ENCODE results near the gene PFDN6. TPM values are rescaled to one million over a fixed set of nuclear protein-coding genes. Genes with fewer than 3 reads are reported as not detected.

PFDN6 gene
- polyA plus RNA-seq, 3 donors: 26.0 to 36.2 (median 28.4) TPM

GRCh38 chr6:33271468-33272274, 17.7 kb upstream of the PFDN6 start, which contains the start of the genes RPS18 and VPS52:
TSS of gene RPS18 (plus strand) at chr6:33272075. CDS start at chr6:33272120, 45 bp downstream.
TSS of gene VPS52 (minus strand) at chr6:33271876. CDS start at chr6:33271675, 201 bp downstream.
- WGBS (ENCODE audit: insufficient coverage): under 1% methylated on average over 42 of the region's 48 CpGs
- H3K4me1 Mint-ChIP-seq: peaks cover 58% of the 10 kb centered on the region
- Histone ChIP-seq H4K20me1 (ENCODE audit: insufficient read depth, low read length) (peaks cover 34% of the 10 kb centered on the region), H3K4me1 (ENCODE audit: control insufficient read depth in 1 of 2, insufficient read depth in 2 of 2, low read length in 2 of 2) (peaks cover 53 to 60% of the 10 kb centered on the region in 2 donors), H3K9me3 (replicated peaks in 1 of 2; ENCODE audit: control insufficient read depth in 1 of 2, insufficient read depth in 1 of 2, low read length in 2 of 2) (no peaks in the 10 kb centered on the region), H3K79me2 (ENCODE audit: insufficient read depth, low read length) (peaks cover 63% of the 10 kb centered on the region), H2AFZ (ENCODE audit: insufficient read depth, low read depth, low read length, poor library complexity, severe bottlenecking) (peak within 1 kb of the TSS; percentile 90), H3K36me3 (replicated peaks in 1 of 2; ENCODE audit: control insufficient read depth in 1 of 2, insufficient read depth in 2 of 2, low read length in 2 of 2) (peaks cover 54 to 73% of the 10 kb centered on the region in 2 donors), H3K4me3 (replicated peaks in 1 of 3; ENCODE audit: low read depth in 2 of 3, low read length in 3 of 3) (peak within 1 kb of the TSS; percentile 83 to 95 (median 91)), H3K27ac (ENCODE audit: low read depth in 1 of 2, low read length in 2 of 2) (peak within 1 kb of the TSS; percentile 93 to 99), H3K9ac (ENCODE audit: insufficient read depth, low read length, poor library complexity, severe bottlenecking) (peak within 1 kb of the TSS; percentile 89), H3K27me3 (ENCODE audit: control insufficient read depth in 2 of 2, insufficient read depth in 2 of 2, low read length in 2 of 2) (no peaks in the 10 kb centered on the region), H3K4me2 (replicated peaks; ENCODE audit: extremely low read depth, low read length, poor library complexity, severe bottlenecking) (peak within 1 kb of the TSS; percentile 79)
- peak; percentile 98 to 100 (median 99) for DNase-seq
- H3K4me3 Mint-ChIP-seq: peak within 1 kb of the TSS; percentile 96 to 100
- H3K9me3 Mint-ChIP-seq: no peaks in the 10 kb centered on the region
- TF ChIP-seq CTCF (IDR thresholded peaks at IDR 0.05): no peak
- intact Hi-C loops (cut with micrococcal nuclease): loop anchor here in 1 of 2 donors (2.0 kb wide), 1 partner anchor 17 kb away; the partner anchor contains the start of genes PFDN6 and WDR46
- H3K36me3 Mint-ChIP-seq: peaks cover 58 to 66% of the 10 kb centered on the region in 2 donors
- H3K27ac Mint-ChIP-seq: peak within 1 kb of the TSS; percentile 98 to 100 (median 100)
- H3K27me3 Mint-ChIP-seq (ENCODE audit: low read depth in 3 of 3): no peaks in the 10 kb centered on the region

- Histone ChIP-seq H2AFZ (ENCODE audit: insufficient read depth, low read depth, low read length, poor library complexity, severe bottlenecking) (peak overlapping the region; percentile 90), H3K27ac (ENCODE audit: low read depth in 1 of 2, low read length in 2 of 2) (peak overlapping the region; percentile 93 to 99), H3K36me3 (replicated peaks in 1 of 2; ENCODE audit: control insufficient read depth in 1 of 2, insufficient read depth in 2 of 2, low read length in 2 of 2) (peaks cover 45 to 65% of the 10 kb centered on the region in 2 donors), H3K27me3 (ENCODE audit: control insufficient read depth in 2 of 2, insufficient read depth in 2 of 2, low read length in 2 of 2) (no peaks in the 10 kb centered on the region), H3K79me2 (ENCODE audit: insufficient read depth, low read length) (peaks cover 71% of the 10 kb centered on the region), H3K4me3 (replicated peaks in 1 of 3; ENCODE audit: low read depth in 2 of 3, low read length in 3 of 3) (peak overlapping the region; percentile 83 to 95 (median 91)), H3K9ac (ENCODE audit: insufficient read depth, low read length, poor library complexity, severe bottlenecking) (peak overlapping the region; percentile 89), H3K4me2 (replicated peaks; ENCODE audit: extremely low read depth, low read length, poor library complexity, severe bottlenecking) (peak overlapping the region; percentile 79), H3K4me1 (ENCODE audit: control insufficient read depth in 1 of 2, insufficient read depth in 2 of 2, low read length in 2 of 2) (peaks cover 52 to 65% of the 10 kb centered on the region in 2 donors), H4K20me1 (ENCODE audit: insufficient read depth, low read length) (peaks cover 34% of the 10 kb centered on the region), H3K9me3 (replicated peaks in 1 of 2; ENCODE audit: control insufficient read depth in 1 of 2, insufficient read depth in 1 of 2, low read length in 2 of 2) (no peaks in the 10 kb centered on the region)
- Mint-ChIP-seq H3K36me3 (peaks cover 49 to 57% of the 10 kb centered on the region in 2 donors), H3K27me3 (ENCODE audit: low read depth in 3 of 3) (no peaks in the 10 kb centered on the region), H3K27ac (peak overlapping the region; percentile 98 to 100 (median 100)), H3K4me1 (peaks cover 57% of the 10 kb centered on the region), H3K4me3 (peak overlapping the region; percentile 96 to 100), H3K9me3 (no peaks in the 10 kb centered on the region)
- TF ChIP-seq CTCF (IDR thresholded peaks at IDR 0.05): no peak
- DNase-seq: no peak
- intact Hi-C loops (cut with micrococcal nuclease): loop anchor here in 1 of 2 donors (2.0 kb wide), 1 partner anchor 16 kb away; the partner anchor contains the start of genes PFDN6 and WDR46
- WGBS (ENCODE audit: insufficient coverage): 0% methylated on average over 7 of the region's 22 CpGs
Observed at GRCh38 chr6:33272275-33273128, 16.9 kb upstream of the PFDN6 start.
